K562 (cell line): Measurements from ENCODE around the gene MAPKAPK2. TPM values are rescaled to one million over a fixed set of nuclear protein-coding genes. Genes with fewer than 3 reads are reported as not detected.
A peak's percentile ranks its signal among the peaks of the same experiment; 100 is the strongest.

Experiments used
- ATAC-seq: fragments of 200-7000 bp; cut with Tn5 transposase; 3 replicates; pipeline ENCODE4 v1.9.1; 2020; ENCODE audit warnings: moderate library complexity
- BruUV-seq: library from RNA; stranded (reverse); fragments of 400-500 nt; replicated peaks from 2 replicates; lab custom pipeline; 2021; lab: Mats Ljungman, UMichigan
- CTCF ChIA-PET: fragments of 300-600 bp; formaldehyde crosslinking; extraction: SDS; loops from one replicate; lab custom pipeline; 2021; ENCODE audit warnings: low intra/inter-chr PET ratio; lab: Yijun Ruan, JAX
- POLR2A ChIA-PET: fragments of 300-600, 350-650 bp; sonication (Branson Sonifier 250); formaldehyde crosslinking; extraction: SDS; loops from one replicate; lab custom pipeline; 2021; ENCODE audit warnings: antibody characterized with exemption, inconsistent platforms; lab: Yijun Ruan, JAX
- DNase-seq, 4 experiments: peaks; one replicate each; pipeline versions ENCODE4 v3.0.0 to v3.0.0-alpha.2; 2011 to 2018; ENCODE audit warnings: low spot score in 3 of 4, mixed read lengths in 3 of 4; ENCODE audit errors: extremely low read depth in 1 of 4
- FAIRE-seq: peaks from 2 replicates; lab custom pipeline; 2011; peaks lifted over from hg19 to GRCh38; lab: Jason Lieb, UNC
- H2AFZ ChIP-seq: 2 replicates; pipeline ENCODE4 v1.6.0; 2011; ENCODE audit warnings: low read depth, low read length, control low read depth, inconsistent platforms
- H3K27ac ChIP-seq: fragments of 200-600 bp; 3 replicates; pipeline ENCODE4 v1.8.0; 2011; ENCODE audit warnings: low read depth, mild to moderate bottlenecking, control low read depth, inconsistent platforms, low read length, moderate library complexity, mixed read lengths; ENCODE audit errors: extremely low read depth
- H3K27me3 ChIP-seq, 2 experiments: fragments of 300-600 bp in 1 of 2; 2 replicates in 1 of 2; 3 replicates in 1 of 2; pipeline versions ENCODE4 v1.6.0 to v1.8.0; 2011; ENCODE audit warnings: inconsistent platforms in 2 of 2, low read length in 2 of 2, mild to moderate bottlenecking in 1 of 2, mixed read lengths in 1 of 2, moderate library complexity in 1 of 2; ENCODE audit not compliant: control insufficient read depth in 2 of 2, insufficient read depth in 2 of 2
- H3K36me3 ChIP-seq: fragments of 300-600 bp; 3 replicates; pipeline ENCODE4 v1.8.0; 2011; ENCODE audit warnings: mild to moderate bottlenecking, low read length, inconsistent platforms; ENCODE audit not compliant: control insufficient read depth, insufficient read depth
- H3K4me1 ChIP-seq, 2 experiments: fragments of 200-600 bp in 1 of 2; replicated peaks in 1 of 2; 2 replicates in 1 of 2; 3 replicates in 1 of 2; pipeline versions ENCODE4 v1.5.1 to v1.8.0; 2011; ENCODE audit warnings: inconsistent platforms in 2 of 2, low read length in 2 of 2, mild to moderate bottlenecking in 1 of 2, mixed read lengths in 1 of 2, moderate library complexity in 1 of 2; ENCODE audit not compliant: control insufficient read depth in 2 of 2, insufficient read depth in 2 of 2
- H3K4me2 ChIP-seq: 2 replicates; pipeline ENCODE4 v1.6.1; 2011; ENCODE audit warnings: low read length, control low read depth, inconsistent platforms, mixed read lengths; ENCODE audit not compliant: insufficient read depth
- H3K4me3 ChIP-seq: fragments of 200-600 bp; sonication (generic), shearing (Covaris generic); 2 replicates; pipeline ENCODE4 v1.5.1; 2016; ENCODE audit warnings: control low read depth, inconsistent platforms
- H3K79me2 ChIP-seq: fragments of 200-600 bp; 3 replicates; pipeline ENCODE4 v1.8.0; 2011; ENCODE audit warnings: low read length, inconsistent platforms; ENCODE audit not compliant: control insufficient read depth, insufficient read depth
- H3K9ac ChIP-seq, 2 experiments: 2 replicates each; pipeline versions ENCODE4 v1.6.0 to v1.6.1; 2011; ENCODE audit warnings: low read depth in 2 of 2, low read length in 2 of 2, control low read depth in 1 of 2, inconsistent platforms in 1 of 2, mild to moderate bottlenecking in 1 of 2, mixed read lengths in 1 of 2; ENCODE audit not compliant: insufficient read depth in 1 of 2
- H3K9me1 ChIP-seq: one replicate; pipeline ENCODE4 v1.6.0; 2011; ENCODE audit warnings: inconsistent platforms, mild to moderate bottlenecking, low read length, moderate library complexity; ENCODE audit not compliant: control insufficient read depth, insufficient read depth
- H3K9me3 ChIP-seq: replicated peaks from 2 replicates; pipeline ENCODE4 v1.5.1; 2011; ENCODE audit warnings: low read depth, low read length, inconsistent platforms; ENCODE audit not compliant: control insufficient read depth, insufficient read depth
- H4K20me1 ChIP-seq: replicated peaks from 2 replicates; pipeline ENCODE4 v1.6.1; 2011; ENCODE audit warnings: low read length, inconsistent platforms, mixed read lengths; ENCODE audit not compliant: control insufficient read depth, insufficient read depth
- BHLHE40 ChIP-seq: IDR thresholded peaks from 2 replicates; pipeline ENCODE4 v1.6.1; 2011; ENCODE audit warnings: low read length, improper control_type of control experiment
- BMI1 ChIP-seq: fragments of 150-350 bp; IDR thresholded peaks from 2 replicates; pipeline ENCODE4 v1.6.1; 2014; ENCODE audit warnings: low read length
- GABPB1 ChIP-seq: sonication (generic); formaldehyde crosslinking; IDR thresholded peaks from 2 replicates; pipeline ENCODE4 v1.8.0; 2022; ENCODE audit warnings: mild to moderate bottlenecking, missing genetic modification reagents
- RNF2 ChIP-seq: sonication (generic); IDR thresholded peaks from 2 replicates; pipeline ENCODE4 v1.6.1; 2016
- SIRT6 ChIP-seq: IDR thresholded peaks from one replicate; pipeline ENCODE4 v1.6.1; 2012; ENCODE audit warnings: low read depth, mild to moderate bottlenecking, control low read depth, inconsistent platforms, low read length, moderate library complexity
- SMAD1 ChIP-seq: fragments of 150-350 bp; IDR thresholded peaks from 2 replicates; pipeline ENCODE4 v1.6.1; 2014; ENCODE audit warnings: low read length, low read depth; ENCODE audit not compliant: partially characterized antibody
- WGBS: fragments of 100-300 bp; shearing (Covaris generic); methylation state at CpG from one replicate; pipeline ENCODE4 v1.1.6; 2016; ENCODE audit warnings: low coverage, mixed read lengths; ENCODE audit not compliant: insufficient coverage; ENCODE audit errors: missing lambda C conversion rate; 5-methylcytosine and 5-hydroxymethylcytosine counted together
- in situ Hi-C: fragments of 300-500 bp; cut with MboI; formaldehyde crosslinking; loops from 4 replicates; pipeline ENCODE4 v1.15.0; 2018; ENCODE audit warnings: inconsistent platforms, mixed read lengths
- intact Hi-C: fragments of 100-400 bp; cut with micrococcal nuclease; formaldehyde crosslinking; loops from 2 replicates; pipeline ENCODE4 v1.14.2; 2022
- polyA plus RNA-seq, 8 experiments: library from polyadenylated mRNA; depleted of rRNA in 4 of 8; stranded (reverse) in 5 of 8; unstranded in 3 of 8; fragments of >200 nt; fragmentation: Nextera tagmentation in 2 of 8; fragmentation: Illumina TruSeq in 1 of 8; extraction: Ambion mirVana in 2 of 8; extraction: Trizol in 1 of 8; gene quantifications; 2 replicates each; pipeline versions ENCODE4 v1.2.1 to v1.2.3, GENCODE V29; 2011 to 2014; ENCODE audit warnings: inconsistent platforms in 1 of 8, missing spikeins in 1 of 8
- total RNA-seq, 7 experiments: library from RNA; depleted of rRNA in 6 of 7; stranded (reverse); fragments of >200 nt in 6 of 7; fragmentation: Illumina TruSeq in 2 of 7; extraction: Trizol in 2 of 7; gene quantifications; 2 replicates each; pipeline versions ENCODE4 v1.2.1 to v1.2.3, GENCODE V29; 2011 to 2021; ENCODE audit warnings: low replicate concordance in 1 of 7

The MAPKAPK2 gene
- total and polyA plus RNA-seq, 9 of the 15 experiments (the other 6 are each of a cell fraction or from before 2014, with no cell fraction given) = 0.63 to 94.2 (median 52.1) TPM

DNA sequence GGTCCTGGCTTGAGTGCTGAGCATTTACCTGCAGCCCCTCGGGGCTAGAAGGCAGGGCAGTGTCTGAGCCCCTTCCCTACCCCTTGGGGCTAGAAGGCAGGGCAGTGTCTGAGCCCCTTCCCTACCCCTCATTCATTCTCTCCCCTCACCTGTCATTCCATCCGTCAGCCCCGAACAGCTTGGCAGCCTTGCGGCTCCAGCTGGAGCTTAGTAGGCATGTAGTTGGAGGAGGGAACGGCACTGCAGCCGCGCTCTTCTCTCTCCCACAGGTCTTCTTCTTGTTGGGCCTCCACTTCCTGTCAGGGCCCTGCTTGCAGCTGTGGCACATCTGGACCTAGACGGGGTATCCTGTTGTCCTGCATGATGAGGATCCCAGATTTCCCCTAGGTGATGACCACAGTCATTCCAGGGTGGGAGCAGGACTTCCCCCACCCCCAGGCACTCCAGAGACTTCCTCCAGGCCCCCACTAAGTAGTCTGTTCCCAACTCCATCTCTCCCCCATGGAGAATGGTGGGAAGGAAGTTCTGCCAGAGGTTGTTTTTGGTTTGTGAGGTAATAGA lies 22.2 kb downstream of the MAPKAPK2 start:
- in situ Hi-C loops = no loop called here
- no peak overlapping the region for H3K4me2 ChIP-seq
- no peak overlapping the region for H2AFZ ChIP-seq
- H3K27ac ChIP-seq = no peak overlapping the region
- H3K36me3 ChIP-seq = peaks cover 7% of the 10 kb centered on the region; the same call in 2 of the 3 replicates
- peaks cover 15 to 35% of the 10 kb centered on the region in 2 experiments; a peak in 4 of 5 replicates for H3K4me1 ChIP-seq
- intact Hi-C loops = loop anchor here (5.0 kb wide), 1 partner anchor 35 kb away; no protein-coding TSS in a partner anchor
- no peak overlapping the region for H3K4me3 ChIP-seq
- 76% methylated on average over 8 of the region's 8 CpGs for WGBS
- FAIRE-seq = no peak
- ChIA-PET POLR2A (interaction anchor here (0.7 to 10.6 kb wide), 3 partner anchors 16 to 136 kb away, joined by 3 to 130 read pairs (median 3); no protein-coding TSS in a partner anchor), CTCF (interaction anchor here (1.0 kb wide), 1 partner anchor 20 kb away, joined by 3 read pairs; no protein-coding TSS in a partner anchor)
- no TSS peak for BruUV-seq
- H3K9me3 ChIP-seq = no peaks in the 10 kb centered on the region
- no peaks in the 10 kb centered on the region for H3K9me1 ChIP-seq
- ATAC-seq = no peak
- H3K27me3 ChIP-seq = no peaks in the 10 kb centered on the region
- peaks cover 96% of the 10 kb centered on the region for H3K79me2 ChIP-seq
- peaks cover 73% of the 10 kb centered on the region for H4K20me1 ChIP-seq
- TF ChIP-seq BHLHE40 (no peak), RNF2 (no peak), GABPB1 (CRISPR knock-in tag) (no peak), BMI1 (no peak), SIRT6 (no peak), SMAD1 (no peak)
- H3K9ac ChIP-seq = 0 out of 4 replicates have a peak overlapping the region, but pooled peaks of 1 of the 2 experiments have one; percentile 10
- DNase-seq = no peak
